Skeletal muscle satellite cell (primary cell): Measurements from ENCODE around the gene NRG2.

Experiments used
- H3K27me3 ChIP-seq: 2 replicates; pipeline ENCODE4 v1.7.0; 2013; ENCODE audit warnings: low read length; ENCODE audit not compliant: control insufficient read depth, insufficient read depth
- H3K36me3 ChIP-seq: 2 replicates; pipeline ENCODE4 v1.7.0; 2013; ENCODE audit warnings: mild to moderate bottlenecking, control low read depth, low read length; ENCODE audit not compliant: insufficient read depth
- H3K4me1 ChIP-seq: 2 replicates; pipeline ENCODE4 v1.7.0; 2013; ENCODE audit warnings: low read length; ENCODE audit not compliant: control insufficient read depth, insufficient read depth
- H3K4me2 ChIP-seq: 2 replicates; pipeline ENCODE4 v1.7.0; 2013; ENCODE audit warnings: mild to moderate bottlenecking, low read length
- H3K4me3 ChIP-seq: 2 replicates; pipeline ENCODE4 v1.7.0; 2013; ENCODE audit warnings: low read length
- H3K9ac ChIP-seq: 2 replicates; pipeline ENCODE4 v1.7.0; 2013; ENCODE audit warnings: mild to moderate bottlenecking, low read depth, low read length, moderate library complexity
- H3K9me3 ChIP-seq: replicated peaks from 2 replicates; pipeline ENCODE4 v1.7.0; 2013; ENCODE audit warnings: mild to moderate bottlenecking, control low read depth, low read length

The NRG2 gene

DNA sequence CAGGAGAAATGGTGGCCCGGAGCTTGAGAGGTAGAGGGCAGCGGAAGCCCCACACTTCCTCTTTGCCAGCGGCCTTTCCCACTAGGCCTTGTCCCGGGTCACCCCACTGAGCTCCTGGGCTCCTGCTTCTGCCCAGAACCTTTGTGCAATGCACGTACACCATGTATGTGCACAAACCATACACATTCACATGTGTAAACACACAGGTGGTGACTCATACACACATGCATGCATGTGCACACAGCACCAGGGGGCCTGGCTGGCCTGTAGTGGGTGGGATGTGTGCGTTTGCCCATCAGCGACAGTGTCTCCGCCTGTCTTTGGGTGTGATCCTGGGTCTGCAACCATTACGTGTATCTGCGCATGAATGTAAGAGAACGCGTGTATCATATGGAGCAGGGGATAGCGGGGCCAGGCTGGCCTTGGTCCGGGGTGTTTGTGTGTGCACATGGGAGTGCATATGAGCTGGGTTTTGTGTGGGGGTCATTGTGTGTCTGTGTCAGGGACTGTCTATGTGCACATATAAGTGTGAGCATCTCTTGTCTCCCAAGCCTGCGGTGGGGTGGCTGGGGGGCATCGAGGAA lies 203.8 kb downstream of the NRG2 start:
- no peak overlapping the region for H3K4me3 ChIP-seq
- H3K9me3 ChIP-seq: no peaks in the 10 kb centered on the region
- H3K4me1 ChIP-seq: no peaks in the 10 kb centered on the region
- H3K9ac ChIP-seq: no peak overlapping the region
- H3K4me2 ChIP-seq: no peak overlapping the region
- H3K36me3 ChIP-seq: no peaks in the 10 kb centered on the region
- peaks cover 26% of the 10 kb centered on the region for H3K27me3 ChIP-seq

DNA sequence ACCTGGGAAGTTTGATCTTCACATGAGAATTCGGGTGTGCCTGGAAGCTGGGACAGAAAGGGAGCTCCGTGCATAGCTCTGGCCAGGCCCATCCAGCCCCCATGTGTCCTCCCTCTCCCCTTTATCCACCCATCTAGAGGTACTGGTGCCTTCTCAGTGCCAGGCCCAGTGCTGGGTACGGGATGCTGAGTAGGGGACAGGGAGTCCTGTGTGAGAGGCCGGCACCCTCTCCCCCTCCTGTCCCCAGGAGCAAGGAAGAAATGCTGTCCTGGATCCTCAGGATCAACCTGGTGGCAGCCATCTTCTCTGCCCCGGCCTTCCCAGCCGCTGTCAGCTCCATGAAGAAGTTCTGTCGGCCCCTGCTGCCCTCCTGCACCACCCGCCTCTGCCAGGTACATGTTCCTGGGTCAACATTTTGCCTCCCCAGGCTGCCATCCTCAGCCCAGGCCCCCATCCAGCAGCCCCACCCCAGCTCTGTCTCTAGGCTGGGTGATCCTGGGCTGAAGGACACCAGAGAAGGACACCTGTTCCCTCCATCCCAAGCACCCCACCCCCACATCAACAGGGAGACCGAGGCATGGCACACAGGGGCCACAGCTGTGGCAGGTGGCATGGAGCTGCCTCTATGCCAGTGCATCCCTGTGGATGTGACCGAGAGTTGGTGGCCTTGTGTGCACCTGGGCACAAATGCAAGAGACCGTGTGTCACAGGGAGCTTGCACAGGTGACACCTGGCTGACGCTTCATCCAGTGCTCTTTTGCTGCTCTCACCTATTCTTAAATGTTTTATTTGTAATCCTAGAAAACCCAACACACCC lies 204.5 kb downstream of the NRG2 start:
- Histone ChIP-seq H3K4me1 (no peaks in the 10 kb centered on the region), H3K4me3 (no peak overlapping the region), H3K27me3 (peaks cover 30% of the 10 kb centered on the region), H3K9ac (no peak overlapping the region), H3K4me2 (no peak overlapping the region), H3K36me3 (no peaks in the 10 kb centered on the region), H3K9me3 (no peaks in the 10 kb centered on the region)

DNA sequence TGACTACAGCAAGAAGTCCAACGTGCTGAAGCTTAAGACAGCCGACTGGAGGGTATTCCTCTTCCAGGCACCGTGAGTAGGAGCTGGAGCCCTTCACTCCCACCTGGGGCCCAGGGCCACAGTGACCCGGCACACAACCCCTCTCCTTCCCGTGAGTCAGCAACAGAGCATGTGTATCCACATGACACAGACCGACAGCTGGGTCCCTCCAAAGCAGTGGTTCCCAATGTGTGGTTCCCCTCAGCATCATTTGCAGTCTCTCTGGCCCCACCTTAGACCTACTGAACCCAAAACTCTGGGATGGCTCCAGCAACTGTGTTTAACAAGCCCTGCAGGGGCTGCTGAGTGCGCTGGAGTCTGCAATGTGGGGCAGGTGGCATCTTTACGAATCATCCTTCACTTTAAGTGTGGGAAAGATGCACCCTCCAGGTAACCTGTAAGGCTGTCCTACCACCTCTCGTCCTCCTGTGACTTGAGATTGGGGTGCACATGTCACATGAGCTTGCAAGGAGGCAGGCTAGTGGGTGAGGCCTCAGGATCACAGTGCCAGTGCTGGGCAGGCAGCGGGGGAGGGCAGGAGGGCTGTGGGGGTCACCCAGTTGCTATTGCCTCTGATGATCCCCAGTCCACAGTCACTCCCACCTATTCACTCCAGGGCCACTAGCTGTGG lies 205.3 kb downstream of the NRG2 start:
- Histone ChIP-seq H3K4me2 (no peak overlapping the region), H3K9ac (no peak overlapping the region), H3K9me3 (no peaks in the 10 kb centered on the region), H3K36me3 (no peaks in the 10 kb centered on the region), H3K4me3 (no peak overlapping the region), H3K4me1 (no peaks in the 10 kb centered on the region), H3K27me3 (peaks cover 31% of the 10 kb centered on the region)

DNA sequence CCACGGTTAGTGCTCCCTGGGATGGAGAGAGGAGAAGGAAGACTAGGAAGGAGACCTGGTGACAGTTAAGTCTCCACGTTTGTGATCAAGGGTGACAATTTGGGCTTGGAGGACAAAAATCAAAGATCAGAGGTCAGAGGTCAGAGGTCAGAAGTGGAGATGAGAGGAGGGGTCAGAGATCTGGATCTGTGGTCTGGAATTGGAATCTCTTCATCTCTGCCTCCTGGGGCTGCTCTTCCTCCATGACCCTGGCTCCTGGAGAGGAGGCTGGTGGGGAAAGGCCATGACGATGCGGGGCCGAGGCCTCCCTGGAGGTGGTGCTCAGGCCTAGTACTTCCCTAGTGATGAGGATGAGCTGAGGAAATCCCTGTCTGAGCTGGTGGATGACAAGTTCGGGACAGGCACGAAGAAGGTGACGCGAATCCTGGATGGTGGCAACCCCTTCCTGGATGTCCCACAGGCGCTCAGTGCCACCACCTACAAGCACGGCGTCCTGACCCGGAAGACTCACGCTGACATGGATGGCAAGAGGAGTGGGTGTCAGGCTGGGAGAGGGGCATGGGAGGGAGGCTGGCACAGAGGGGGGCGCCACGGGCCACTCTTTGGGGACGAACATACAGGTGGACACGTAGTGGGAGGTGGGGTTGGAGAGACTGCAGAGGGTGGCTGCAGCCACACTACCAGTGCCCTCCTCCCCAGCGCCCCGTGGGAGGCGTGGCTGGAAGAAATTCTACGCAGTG lies 206.5 kb downstream of the NRG2 start:
- Histone ChIP-seq H3K4me1 (no peaks in the 10 kb centered on the region), H3K9me3 (no peaks in the 10 kb centered on the region), H3K9ac (no peak overlapping the region), H3K4me2 (no peak overlapping the region), H3K27me3 (peaks cover 32% of the 10 kb centered on the region), H3K36me3 (no peaks in the 10 kb centered on the region), H3K4me3 (no peak overlapping the region)

DNA sequence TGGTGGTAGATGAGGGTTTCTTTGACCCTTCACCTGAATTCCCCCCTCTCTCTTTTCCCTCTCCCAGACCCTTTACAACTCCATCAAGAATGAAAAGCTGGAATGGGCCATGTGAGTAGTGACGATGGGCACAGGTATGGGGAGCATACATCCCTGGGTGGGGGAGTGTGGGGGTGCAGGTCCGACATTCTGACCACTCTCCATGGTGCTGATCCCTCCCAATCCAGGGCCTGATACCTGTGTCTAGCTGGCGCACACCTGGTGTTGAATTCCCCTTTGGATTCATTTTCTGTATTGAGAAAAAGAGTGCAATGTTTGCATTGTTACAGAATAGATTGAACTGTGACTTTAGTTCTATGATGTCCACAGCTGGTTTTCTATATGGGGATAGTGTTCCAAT lies 207.4 kb downstream of the NRG2 start:
- no peak overlapping the region for H3K9ac ChIP-seq
- H3K4me1 ChIP-seq: no peaks in the 10 kb centered on the region
- H3K4me3 ChIP-seq: no peak overlapping the region
- H3K4me2 ChIP-seq: no peak overlapping the region
- no peaks in the 10 kb centered on the region for H3K36me3 ChIP-seq
- H3K27me3 ChIP-seq: peaks cover 36% of the 10 kb centered on the region
- H3K9me3 ChIP-seq: no peaks in the 10 kb centered on the region

DNA sequence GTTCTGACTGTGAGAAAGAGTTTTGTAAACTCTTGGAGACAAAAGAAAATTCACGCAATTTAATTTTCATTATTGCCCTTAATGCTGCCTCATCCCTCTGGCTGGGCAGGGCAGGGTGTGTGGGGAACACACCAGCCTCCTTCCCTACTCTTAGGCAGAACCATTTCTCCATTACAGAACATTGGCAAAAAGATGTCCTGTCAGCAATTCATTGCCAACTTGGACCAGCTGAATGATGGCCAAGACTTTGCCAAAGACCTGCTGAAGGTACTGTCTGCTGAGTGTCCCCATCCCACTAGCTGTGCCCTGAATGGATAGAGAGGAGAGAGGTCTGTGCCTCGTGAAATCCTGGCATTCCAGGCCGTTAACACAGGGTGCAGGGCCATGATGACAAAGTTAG lies 209.6 kb downstream of the NRG2 start:
- Histone ChIP-seq H3K27me3 (peaks cover 36% of the 10 kb centered on the region), H3K4me1 (no peaks in the 10 kb centered on the region), H3K9me3 (no peaks in the 10 kb centered on the region), H3K4me3 (no peak overlapping the region), H3K4me2 (no peak overlapping the region), H3K9ac (no peak overlapping the region), H3K36me3 (no peaks in the 10 kb centered on the region)

DNA sequence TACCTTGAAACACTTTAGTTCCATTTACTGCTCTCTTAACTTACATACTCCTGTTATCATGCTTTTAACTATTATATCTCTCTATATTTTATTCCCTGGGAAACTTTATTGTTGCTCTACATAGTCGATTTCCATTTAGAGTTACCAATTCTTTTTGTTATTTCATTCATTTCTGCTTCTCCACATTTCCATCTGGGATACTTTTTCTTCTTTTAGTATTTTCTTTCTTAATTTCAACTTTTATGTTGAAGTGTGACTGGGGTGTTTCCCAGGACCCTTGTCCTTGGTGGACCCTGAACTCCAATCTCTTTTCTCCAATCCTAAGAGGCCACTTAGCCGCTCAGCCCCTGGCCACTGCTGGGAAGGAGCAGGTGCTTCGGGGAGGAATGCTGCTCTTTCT lies 211.5 kb downstream of the NRG2 start:
- H3K9ac ChIP-seq: no peak overlapping the region
- no peaks in the 10 kb centered on the region for H3K9me3 ChIP-seq
- no peaks in the 10 kb centered on the region for H3K36me3 ChIP-seq
- no peaks in the 10 kb centered on the region for H3K4me1 ChIP-seq
- H3K4me2 ChIP-seq: no peak overlapping the region
- peaks cover 37% of the 10 kb centered on the region for H3K27me3 ChIP-seq
- no peak overlapping the region for H3K4me3 ChIP-seq

DNA sequence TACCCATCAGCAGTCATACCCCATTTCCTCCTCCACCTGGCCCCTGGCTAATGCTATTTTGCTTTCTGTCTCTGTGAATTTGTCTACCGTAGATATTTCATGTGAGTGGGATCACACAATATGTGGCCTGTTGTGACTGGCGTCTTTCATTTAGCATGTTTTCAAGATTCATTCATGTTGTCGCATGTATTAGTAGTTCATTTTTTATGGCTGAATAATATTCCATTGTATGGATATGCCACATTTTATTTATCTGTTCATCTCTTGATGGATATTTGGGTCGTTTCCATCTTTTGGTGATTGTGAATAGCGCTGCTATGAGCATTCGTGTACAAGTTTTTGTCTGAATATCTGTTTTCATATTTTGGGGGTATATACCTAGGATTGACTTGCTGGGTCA lies 213.6 kb downstream of the NRG2 start:
- Histone ChIP-seq H3K27me3 (peaks cover 51% of the 10 kb centered on the region), H3K4me2 (no peak overlapping the region), H3K9ac (no peak overlapping the region), H3K4me3 (no peak overlapping the region), H3K4me1 (no peaks in the 10 kb centered on the region), H3K9me3 (no peaks in the 10 kb centered on the region), H3K36me3 (no peaks in the 10 kb centered on the region)

DNA sequence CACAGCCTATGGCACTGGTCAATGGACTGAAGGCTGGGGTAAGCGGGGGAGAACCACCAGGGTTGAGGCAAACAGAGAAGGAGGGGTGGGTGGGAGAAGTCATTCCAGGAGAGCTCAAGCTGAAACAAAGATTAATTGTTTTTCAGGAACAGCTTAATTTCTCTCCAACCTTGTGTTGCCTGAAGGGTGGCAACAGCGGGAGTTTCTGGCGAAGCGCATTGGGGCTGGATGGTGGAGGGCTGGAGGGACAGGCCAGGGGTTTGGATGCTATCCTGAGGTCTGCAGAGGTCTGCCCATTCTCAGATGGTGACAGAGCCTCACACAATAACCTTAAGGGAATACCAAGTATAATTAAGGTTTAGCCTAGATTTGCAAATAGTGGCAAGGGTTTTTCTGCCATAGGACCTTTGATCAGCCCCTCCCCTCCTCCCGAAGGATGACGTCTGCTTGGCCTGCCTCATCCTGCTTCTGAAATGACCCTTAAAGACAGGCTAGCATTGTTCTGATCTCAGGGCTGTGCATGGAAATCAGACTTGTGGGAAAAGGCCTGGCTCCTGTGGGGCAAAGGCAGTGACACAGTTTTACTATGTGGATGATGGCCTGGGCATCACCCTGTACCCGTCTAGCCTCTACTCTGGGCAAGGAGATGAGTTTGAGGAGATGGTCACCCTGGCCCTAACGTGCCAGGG lies 214.7 kb downstream of the NRG2 start:
- Histone ChIP-seq H3K4me2 (no peak overlapping the region), H3K4me1 (no peaks in the 10 kb centered on the region), H3K9me3 (no peaks in the 10 kb centered on the region), H3K9ac (no peak overlapping the region), H3K4me3 (no peak overlapping the region), H3K36me3 (no peaks in the 10 kb centered on the region), H3K27me3 (peaks cover 49% of the 10 kb centered on the region)

DNA sequence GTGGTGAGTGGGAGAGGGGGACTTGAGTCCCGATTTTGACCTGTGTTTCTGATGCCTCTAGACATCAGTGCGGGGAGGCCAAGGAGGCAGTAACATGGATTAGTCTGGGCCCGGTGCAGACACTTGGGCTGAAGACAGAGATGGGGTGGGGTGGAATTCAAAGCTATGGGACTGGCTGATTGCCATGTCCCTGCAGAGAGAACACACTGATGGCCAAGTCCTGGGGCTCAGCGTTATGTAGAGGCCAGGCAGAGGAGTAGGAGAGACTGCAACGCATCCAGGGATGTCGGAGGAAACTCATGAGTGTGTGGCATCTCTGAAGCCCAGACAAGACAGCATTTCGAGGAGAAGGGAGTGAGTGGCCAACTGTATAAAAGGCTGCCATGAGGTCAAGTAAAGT lies 217.4 kb downstream of the NRG2 start:
- Histone ChIP-seq H3K4me2 (no peak overlapping the region), H3K36me3 (no peaks in the 10 kb centered on the region), H3K27me3 (peaks cover 27% of the 10 kb centered on the region), H3K9ac (no peak overlapping the region), H3K4me1 (no peaks in the 10 kb centered on the region), H3K9me3 (no peaks in the 10 kb centered on the region), H3K4me3 (no peak overlapping the region)

DNA sequence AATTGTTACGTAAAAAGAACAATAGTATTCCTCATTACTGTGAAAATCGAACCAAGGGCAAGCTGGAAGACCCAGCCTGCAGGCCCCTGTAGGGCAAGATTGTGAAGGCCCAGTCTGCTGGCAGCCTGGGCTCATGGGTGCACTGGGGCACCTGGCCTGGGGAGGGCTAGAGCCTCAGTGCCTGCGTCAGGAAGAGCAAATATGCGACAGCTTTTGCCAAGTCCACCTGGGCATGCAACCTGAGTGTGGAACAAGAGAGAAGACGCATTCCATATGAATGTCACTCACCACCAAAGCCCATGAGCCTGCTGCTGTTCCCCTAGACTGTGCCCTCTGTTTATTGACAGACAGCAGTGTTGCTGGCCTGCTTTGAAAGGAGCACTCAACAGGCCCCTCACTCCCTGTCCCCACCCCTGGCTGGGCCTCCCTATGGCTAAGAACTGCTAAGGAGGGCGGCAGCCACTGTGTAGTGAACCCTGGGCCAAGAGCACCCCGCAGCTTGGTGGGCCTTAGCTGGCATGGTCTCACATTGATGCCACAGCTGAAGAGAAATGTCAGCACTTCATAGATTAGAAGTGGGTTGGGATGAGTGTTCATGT lies 219.2 kb downstream of the NRG2 start:
- peaks cover 35% of the 10 kb centered on the region for H3K27me3 ChIP-seq
- H3K4me2 ChIP-seq: no peak overlapping the region
- H3K9me3 ChIP-seq: no peaks in the 10 kb centered on the region
- no peaks in the 10 kb centered on the region for H3K4me1 ChIP-seq
- H3K4me3 ChIP-seq: no peak overlapping the region
- no peak overlapping the region for H3K9ac ChIP-seq
- H3K36me3 ChIP-seq: no peaks in the 10 kb centered on the region
